IMR-90 (cell line): ENCODE data around the gene DYNLL2. TPM values are rescaled to one million over a fixed set of nuclear protein-coding genes. Genes with fewer than 3 reads are reported as not detected.

Source experiments
- ATAC-seq: fragments of 200-7000 bp; cut with Tn5 transposase; 2 replicates; pipeline ENCODE4 v1.9.1; 2020; ENCODE audit warnings: low read depth, mild to moderate bottlenecking, moderate library complexity
- BruUV-seq: library from RNA; stranded (reverse); fragments of 400-500 nt; replicated peaks from 2 replicates; lab custom pipeline; 2021; lab: Mats Ljungman, UMichigan
- CTCF ChIA-PET: fragments of 300-600 bp; formaldehyde crosslinking; extraction: SDS; loops from one replicate; lab custom pipeline; 2021; ENCODE audit warnings: antibody characterized with exemption; lab: Yijun Ruan, JAX
- POLR2A ChIA-PET: fragments of 300-600 bp; sonication (Branson Sonifier 250); formaldehyde crosslinking; loops from one replicate; lab custom pipeline; 2022; ENCODE audit warnings: antibody characterized with exemption; ENCODE audit not compliant: unreplicated experiment; lab: Charles Lee
- DNase-seq: peaks from one replicate; pipeline ENCODE4 v3.0.0; 2013
- H2AFZ ChIP-seq: replicated peaks from 2 replicates; pipeline ENCODE3; 2013; ENCODE audit warnings: low read length, mild to moderate bottlenecking; ENCODE audit not compliant: poor library complexity
- H2AK5ac ChIP-seq: 2 replicates; pipeline ENCODE4 v1.6.1; 2013; ENCODE audit warnings: low read depth, low read length, inconsistent platforms
- H2AK9ac ChIP-seq: replicated peaks from 2 replicates; pipeline ENCODE3; 2013; ENCODE audit warnings: mild to moderate bottlenecking, low read depth, low read length, moderate library complexity; ENCODE audit not compliant: poor library complexity
- H2BK120ac ChIP-seq: 2 replicates; pipeline ENCODE4 v1.6.1; 2013; ENCODE audit warnings: low read depth, low read length, inconsistent platforms
- H2BK15ac ChIP-seq: 3 replicates; pipeline ENCODE4 v1.6.1; 2013; ENCODE audit warnings: low read depth, low read length, inconsistent platforms
- H2BK20ac ChIP-seq: 2 replicates; pipeline ENCODE4 v1.6.1; 2013; ENCODE audit warnings: low read depth, mild to moderate bottlenecking, inconsistent platforms, low read length, moderate library complexity
- H2BK5ac ChIP-seq: 2 replicates; pipeline ENCODE4 v1.6.1; 2013; ENCODE audit warnings: mild to moderate bottlenecking, low read depth, low read length, inconsistent platforms; ENCODE audit not compliant: poor library complexity, severe bottlenecking
- H3K14ac ChIP-seq: replicated peaks from 2 replicates; pipeline ENCODE4 v1.6.1; 2013; ENCODE audit warnings: low read depth, low read length, inconsistent platforms
- H3K18ac ChIP-seq: 2 replicates; pipeline ENCODE4 v1.6.1; 2013; ENCODE audit warnings: low read depth, low read length, control low read depth
- H3K23ac ChIP-seq: 2 replicates; pipeline ENCODE4 v1.6.1; 2013; ENCODE audit warnings: low read depth, low read length, inconsistent platforms
- H3K27ac ChIP-seq: 2 replicates; pipeline ENCODE4 v1.5.1; 2013; ENCODE audit warnings: mild to moderate bottlenecking, control low read depth, low read length; ENCODE audit not compliant: insufficient read depth
- H3K27me3 ChIP-seq: 2 replicates; pipeline ENCODE4 v1.6.1; 2013; ENCODE audit warnings: low read length; ENCODE audit not compliant: control insufficient read depth, insufficient read depth
- H3K36me3 ChIP-seq: 2 replicates; pipeline ENCODE4 v1.6.1; 2013; ENCODE audit warnings: low read length, mixed read lengths; ENCODE audit not compliant: control insufficient read depth, insufficient read depth
- H3K4ac ChIP-seq: 2 replicates; pipeline ENCODE4 v1.6.1; 2013; ENCODE audit warnings: low read depth, low read length, inconsistent platforms
- H3K4me1 ChIP-seq: 2 replicates; pipeline ENCODE4 v1.6.1; 2013; ENCODE audit warnings: low read length, mixed read lengths; ENCODE audit not compliant: control insufficient read depth, insufficient read depth
- H3K4me2 ChIP-seq: 2 replicates; pipeline ENCODE4 v1.6.1; 2013; ENCODE audit warnings: low read depth, mild to moderate bottlenecking, control low read depth, low read length, moderate library complexity
- H3K4me3 ChIP-seq: 2 replicates; pipeline ENCODE4 v1.5.1; 2013; ENCODE audit warnings: low read depth, mild to moderate bottlenecking, control low read depth, low read length, moderate library complexity; ENCODE audit not compliant: insufficient read depth
- H3K56ac ChIP-seq: 2 replicates; pipeline ENCODE4 v1.6.1; 2013; ENCODE audit warnings: low read length, inconsistent platforms; ENCODE audit not compliant: insufficient read depth; ENCODE audit errors: extremely low read depth
- H3K79me1 ChIP-seq, 2 experiments: 2 replicates each; pipeline ENCODE4 v1.6.1; 2013; ENCODE audit warnings: low read length in 2 of 2, inconsistent platforms in 1 of 2, low read depth in 1 of 2
- H3K9ac ChIP-seq: 2 replicates; pipeline ENCODE4 v1.6.1; 2013; ENCODE audit warnings: low read depth, low read length, control low read depth
- H3K9me1 ChIP-seq: 2 replicates; pipeline ENCODE4 v1.6.1; 2013; ENCODE audit warnings: low read length, inconsistent platforms; ENCODE audit not compliant: insufficient read depth
- H3K9me3 ChIP-seq: 2 replicates; pipeline ENCODE4 v1.6.1; 2013; ENCODE audit warnings: low read length; ENCODE audit not compliant: control insufficient read depth, insufficient read depth
- H4K20me1 ChIP-seq: 2 replicates; pipeline ENCODE4 v1.6.1; 2013; ENCODE audit warnings: low read length, inconsistent platforms; ENCODE audit not compliant: insufficient read depth
- H4K5ac ChIP-seq: 2 replicates; pipeline ENCODE4 v1.6.1; 2013; ENCODE audit warnings: mild to moderate bottlenecking, low read depth, low read length, control low read depth
- H4K8ac ChIP-seq, 2 experiments: 2 replicates each; pipeline ENCODE4 v1.6.1; 2013; ENCODE audit warnings: low read depth in 2 of 2, low read length in 2 of 2, control low read depth in 1 of 2, inconsistent platforms in 1 of 2
- H4K91ac ChIP-seq: 2 replicates; pipeline ENCODE4 v1.6.1; 2013; ENCODE audit warnings: low read depth, low read length, inconsistent platforms; ENCODE audit not compliant: insufficient read depth
- CHD1 ChIP-seq: IDR thresholded peaks from 2 replicates; pipeline ENCODE4 v1.6.1; 2012; ENCODE audit warnings: low read depth, low read length, improper control_type of control experiment
- CTCF ChIP-seq: conservative IDR thresholded peaks from 2 replicates; pipeline ENCODE4 v1.5.1; 2012; ENCODE audit warnings: mild to moderate bottlenecking, low read depth, low read length, improper control_type of control experiment
- ELK1 ChIP-seq: fragments of 150-350 bp; IDR thresholded peaks from 2 replicates; pipeline ENCODE4 v1.6.1; 2016; ENCODE audit warnings: low read depth, mild to moderate bottlenecking, low read length, moderate library complexity, borderline replicate concordance
- FOS ChIP-seq: fragments of 150-350 bp; IDR thresholded peaks from 2 replicates; pipeline ENCODE4 v1.6.1; 2016; ENCODE audit warnings: low read depth, low read length
- MAZ ChIP-seq: IDR thresholded peaks from 2 replicates; pipeline ENCODE4 v1.6.1; 2012; ENCODE audit warnings: low read depth, mild to moderate bottlenecking, low read length, improper control_type of control experiment, moderate library complexity, borderline replicate concordance
- MXI1 ChIP-seq: IDR thresholded peaks from 2 replicates; pipeline ENCODE4 v1.6.1; 2012; ENCODE audit warnings: low read depth, mild to moderate bottlenecking, low read length, moderate library complexity, borderline replicate concordance
- POLR2A ChIP-seq: IDR thresholded peaks from 2 replicates; pipeline ENCODE4 v1.6.1; 2012; ENCODE audit warnings: mild to moderate bottlenecking, low read depth, low read length
- RAD21 ChIP-seq: IDR thresholded peaks from 2 replicates; pipeline ENCODE4 v1.6.1; 2012; ENCODE audit warnings: low read length, improper control_type of control experiment
- RCOR1 ChIP-seq: IDR thresholded peaks from 2 replicates; pipeline ENCODE4 v1.6.1; 2012; ENCODE audit warnings: mild to moderate bottlenecking, low read length, improper control_type of control experiment; ENCODE audit not compliant: insufficient replicate concordance
- RFX5 ChIP-seq: IDR thresholded peaks from 2 replicates; pipeline ENCODE4 v1.8.0; 2012; ENCODE audit warnings: low read depth, mild to moderate bottlenecking, low read length, moderate library complexity
- SMC3 ChIP-seq: fragments of 150-350 bp; IDR thresholded peaks from 2 replicates; pipeline ENCODE4 v1.6.1; 2016; ENCODE audit warnings: low read depth, mild to moderate bottlenecking, antibody characterized with exemption, low read length, moderate library complexity
- USF2 ChIP-seq: fragments of 150-350 bp; IDR thresholded peaks from 2 replicates; pipeline ENCODE4 v1.6.1; 2017; ENCODE audit warnings: mild to moderate bottlenecking, antibody characterized with exemption, low read length, low read depth
- WGBS, 2 experiments: methylation state at CpG; one replicate each; pipeline versions ENCODE4 v1.1.5 to v1.1.7; 2013; ENCODE audit warnings: missing lambda C conversion rate in 2 of 2; ENCODE audit not compliant: insufficient read length in 1 of 2; ENCODE audit errors: extremely low coverage in 2 of 2; 5-methylcytosine and 5-hydroxymethylcytosine counted together
- dilution Hi-C: fragments of 300-500 bp; cut with HindIII; formaldehyde crosslinking; loops from one replicate; pipeline ENCODE4 v1.14.3; 2018; ENCODE audit warnings: low sequenced_read_pairs; ENCODE audit not compliant: unreplicated experiment
- in situ Hi-C: fragments of 300-500 bp; cut with MboI; formaldehyde crosslinking; loops from 3 replicates; pipeline ENCODE4 v1.14.3; 2019; ENCODE audit warnings: low sequenced_read_pairs, inconsistent platforms, mixed read lengths
- intact Hi-C: fragments of 100-400 bp; cut with micrococcal nuclease; formaldehyde crosslinking; loops from 2 replicates; pipeline ENCODE4 v1.10.0; 2022
- polyA plus RNA-seq, 3 experiments: library from polyadenylated mRNA; depleted of rRNA; stranded (reverse); fragments of >200 nt; gene quantifications; 2 replicates each; pipeline ENCODE4 v1.2.3, GENCODE V29; 2012; ENCODE audit warnings: low replicate concordance in 1 of 3
- total RNA-seq: library from RNA; depleted of rRNA; stranded (reverse); fragments of >200 nt; gene quantifications from 2 replicates; pipeline ENCODE4 v1.2.3, GENCODE V29; 2012

Gene DYNLL2
- total and polyA plus RNA-seq, 2 of the 4 experiments (the other 2 are of a cell fraction), result 9.1 to 14.2 TPM

GRCh38 chr17:58040386-58040785 is 42.8 kb upstream of the DYNLL2 start:
- H2BK15ac ChIP-seq, result no peak overlapping the region
- H3K4me2 ChIP-seq, result no peak overlapping the region
- H2BK5ac ChIP-seq, result no peak overlapping the region
- H2AFZ ChIP-seq, result no peak overlapping the region
- H3K79me1 ChIP-seq, result no peaks in the 10 kb centered on the region
- CTCF ChIA-PET, result no interaction called here
- no peak overlapping the region for H3K4me3 ChIP-seq
- in situ Hi-C loops (no loop called here), dilution Hi-C loops (no loop called here), intact Hi-C loops (no loop called here)
- no peak overlapping the region for H4K5ac ChIP-seq
- no peak for DNase-seq
- H4K91ac ChIP-seq, result no peak overlapping the region
- no peaks in the 10 kb centered on the region for H3K9me1 ChIP-seq
- H3K4ac ChIP-seq, result no peak overlapping the region
- H3K14ac ChIP-seq, result no peak overlapping the region
- H3K27ac ChIP-seq, result no peak overlapping the region
- H3K9me3 ChIP-seq, result no peaks in the 10 kb centered on the region
- no peaks in the 10 kb centered on the region for H4K20me1 ChIP-seq
- no TSS peak for BruUV-seq
- peak overlapping the region; percentile 5 for H2AK9ac ChIP-seq
- H3K36me3 ChIP-seq, result no peaks in the 10 kb centered on the region
- POLR2A ChIA-PET, result no interaction called here
- H3K9ac ChIP-seq, result no peak overlapping the region
- TF ChIP-seq CHD1 (no peak), POLR2A (no peak), RFX5 (no peak), SMC3 (no peak), USF2 (no peak), RAD21 (no peak), RCOR1 (no peak), MAZ (no peak), ELK1 (no peak), MXI1 (no peak), CTCF (no peak), FOS (no peak)
- no peak overlapping the region for H2BK20ac ChIP-seq
- no peak overlapping the region for H4K8ac ChIP-seq
- H2AK5ac ChIP-seq, result no peak overlapping the region
- no peak for ATAC-seq
- H3K4me1 ChIP-seq, result no peaks in the 10 kb centered on the region
- H2BK120ac ChIP-seq, result no peak overlapping the region
- no peak overlapping the region for H3K18ac ChIP-seq
- H3K23ac ChIP-seq, result no peak overlapping the region
- no peak overlapping the region for H3K56ac ChIP-seq
- 57% methylated on average over 3 of the region's 8 CpGs; no CpG with 5 or more reads in 1 of the 2 experiments for WGBS, 2 experiments
- peaks cover 20% of the 10 kb centered on the region for H3K27me3 ChIP-seq
